ENCODE results near the gene CAB39. TPM values are rescaled to one million over a fixed set of nuclear protein-coding genes. Genes with fewer than 3 reads are reported as not detected.

The CAB39 gene
- total and polyA plus RNA-seq, 2 donors (not counting 1 experiment from before 2014, with no cell fraction given): 51.1 to 72.3 TPM

GRCh38 chr2:230809677-230810251 is 97.1 kb downstream of the CAB39 start:
- Histone ChIP-seq H3K4me2 (ENCODE audit: extremely low read depth, insufficient read depth, low read length) (no peak overlapping the region), H3K9ac (ENCODE audit: insufficient read depth, low read length) (no peak overlapping the region), H3K36me3 (ENCODE audit: control insufficient read depth, insufficient read depth, low read length) (peaks cover 10% of the 10 kb centered on the region), H3K27me3 (ENCODE audit: control insufficient read depth, insufficient read depth, low read length) (no peaks in the 10 kb centered on the region), H3K9me3 (ENCODE audit: control insufficient read depth, insufficient read depth, low read depth, low read length) (no peaks in the 10 kb centered on the region), H3K4me1 (ENCODE audit: control insufficient read depth, extremely low read depth, insufficient read depth, low read length) (no peaks in the 10 kb centered on the region), H3K4me3 (replicated peaks in 1 of 4; ENCODE audit: control extremely low read depth in 1 of 4, insufficient read depth in 1 of 4, low read depth in 3 of 4, low read length in 4 of 4) (no peak overlapping the region), H3K27ac (ENCODE audit: insufficient read depth, low read length) (no peak overlapping the region), H3K79me2 (ENCODE audit: control insufficient read depth, insufficient read depth, low read length) (no peaks in the 10 kb centered on the region), H2AFZ (ENCODE audit: low read length) (no peak overlapping the region), H4K20me1 (ENCODE audit: control insufficient read depth, extremely low read depth, insufficient read depth, low read length) (no peaks in the 10 kb centered on the region)
- DNase-seq (ENCODE audit: low read depth in 2 of 2): no peak
- no peak for TF ChIP-seq EZH2 (IDR thresholded peaks at IDR 0.05; ENCODE audit: low read length, missing control alignments)
- TF ChIP-seq CTCF (conservative IDR thresholded peaks at IDR 0.05 in 1 of 2, IDR thresholded peaks at IDR 0.05 in 1 of 2; ENCODE audit: low read depth in 1 of 2, low read length in 2 of 2): peak in 1 of 2 donors; percentile 45

GRCh38 chr2:230811508-230811907 is 98.9 kb downstream of the CAB39 start:
- Histone ChIP-seq H3K4me2 (ENCODE audit: extremely low read depth, insufficient read depth, low read length) (no peak overlapping the region), H3K4me3 (replicated peaks in 1 of 4; ENCODE audit: control extremely low read depth in 1 of 4, insufficient read depth in 1 of 4, low read depth in 3 of 4, low read length in 4 of 4) (no peak overlapping the region)

DNA sequence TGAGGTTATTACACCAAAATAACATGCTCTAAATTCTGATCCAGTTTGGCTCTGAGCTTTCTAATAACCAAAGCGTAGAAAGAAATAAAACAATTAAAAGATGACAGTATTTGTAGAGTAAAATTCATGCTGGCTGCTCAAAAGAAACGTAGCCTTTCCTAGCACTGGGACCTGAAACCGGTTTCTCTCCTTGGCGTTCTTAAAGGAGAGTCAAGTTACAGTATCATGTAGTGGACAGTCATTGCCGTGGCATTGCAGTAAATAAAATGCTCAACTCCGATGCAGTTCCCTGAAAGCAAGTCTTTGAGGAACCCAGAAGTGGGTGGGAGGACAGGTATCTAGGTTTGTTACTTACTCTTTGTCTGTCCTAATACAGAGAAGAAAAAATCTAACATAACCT is 99.4 kb downstream of the CAB39 start:
- H3K79me2 ChIP-seq (ENCODE audit: control insufficient read depth, insufficient read depth, low read length): no peaks in the 10 kb centered on the region
- H2AFZ ChIP-seq (ENCODE audit: low read length): no peak overlapping the region
- no peak overlapping the region for H3K4me2 ChIP-seq (ENCODE audit: extremely low read depth, insufficient read depth, low read length)
- H3K4me3 ChIP-seq (replicated peaks in 1 of 4; ENCODE audit: control extremely low read depth in 1 of 4, insufficient read depth in 1 of 4, low read depth in 3 of 4, low read length in 4 of 4): no peak overlapping the region
- peaks cover 12% of the 10 kb centered on the region for H3K36me3 ChIP-seq (ENCODE audit: control insufficient read depth, insufficient read depth, low read length)
- TF ChIP-seq EZH2 (IDR thresholded peaks at IDR 0.05; ENCODE audit: low read length, missing control alignments) (no peak), CTCF (conservative IDR thresholded peaks at IDR 0.05 in 1 of 2, IDR thresholded peaks at IDR 0.05 in 1 of 2; ENCODE audit: low read depth in 1 of 2, low read length in 2 of 2) (no peak)
- DNase-seq (ENCODE audit: low read depth in 2 of 2): no peak
- H3K9ac ChIP-seq (ENCODE audit: insufficient read depth, low read length): no peak overlapping the region
- H3K4me1 ChIP-seq (ENCODE audit: control insufficient read depth, extremely low read depth, insufficient read depth, low read length): no peaks in the 10 kb centered on the region
- no peaks in the 10 kb centered on the region for H3K9me3 ChIP-seq (ENCODE audit: control insufficient read depth, insufficient read depth, low read depth, low read length)
- H3K27ac ChIP-seq (ENCODE audit: insufficient read depth, low read length): no peak overlapping the region
- H4K20me1 ChIP-seq (ENCODE audit: control insufficient read depth, extremely low read depth, insufficient read depth, low read length): no peaks in the 10 kb centered on the region
- no peaks in the 10 kb centered on the region for H3K27me3 ChIP-seq (ENCODE audit: control insufficient read depth, insufficient read depth, low read length)

More at GRCh38 chr2:230811508-230811907, 98.9 kb downstream of the CAB39 start:
- Histone ChIP-seq H3K4me1 (ENCODE audit: control insufficient read depth, extremely low read depth, insufficient read depth, low read length) (no peaks in the 10 kb centered on the region), H3K27me3 (ENCODE audit: control insufficient read depth, insufficient read depth, low read length) (no peaks in the 10 kb centered on the region), H3K36me3 (ENCODE audit: control insufficient read depth, insufficient read depth, low read length) (peaks cover 12% of the 10 kb centered on the region), H4K20me1 (ENCODE audit: control insufficient read depth, extremely low read depth, insufficient read depth, low read length) (no peaks in the 10 kb centered on the region), H3K9ac (ENCODE audit: insufficient read depth, low read length) (no peak overlapping the region), H3K79me2 (ENCODE audit: control insufficient read depth, insufficient read depth, low read length) (no peaks in the 10 kb centered on the region), H3K9me3 (ENCODE audit: control insufficient read depth, insufficient read depth, low read depth, low read length) (no peaks in the 10 kb centered on the region), H2AFZ (ENCODE audit: low read length) (no peak overlapping the region), H3K27ac (ENCODE audit: insufficient read depth, low read length) (no peak overlapping the region)
- TF ChIP-seq EZH2 (IDR thresholded peaks at IDR 0.05; ENCODE audit: low read length, missing control alignments) (no peak), CTCF (conservative IDR thresholded peaks at IDR 0.05 in 1 of 2, IDR thresholded peaks at IDR 0.05 in 1 of 2; ENCODE audit: low read depth in 1 of 2, low read length in 2 of 2) (no peak)
- peak; percentile 51 to 72 for DNase-seq (ENCODE audit: low read depth in 2 of 2)

Data from fibroblast of lung (primary cell).